Non-pigmented ciliary epithelial cell (primary cell): ENCODE measurements around the gene GRN.
"Not testable (repeated sequence)": the region's sequence is repeated elsewhere in the genome, so short reads cannot be mapped to it uniquely, and the experiment has no call there.

Experiments used
- DNase-seq: peaks from one replicate; pipeline ENCODE4 v3.0.0-alpha.2; 2010; ENCODE audit warnings: low read depth

GRN gene

GRCh38 chr17:44383363-44383762 lies 38.3 kb downstream of the GRN start:
- DNase-seq: no peak

- DNase-seq: no peak
Observed at GRCh38 chr17:44383861-44384260, 38.8 kb downstream of the GRN start.

GRCh38 chr17:44384281-44384822 lies 39.2 kb downstream of the GRN start:
- no peak for DNase-seq

GRCh38 chr17:44384823-44385286 lies 39.8 kb downstream of the GRN start:
- no peak for DNase-seq

- DNase-seq: no peak
Observed at GRCh38 chr17:44385287-44386181, 40.4 kb downstream of the GRN start.

- no peak for DNase-seq
Observed at GRCh38 chr17:44386182-44386525, 41.1 kb downstream of the GRN start.

GRCh38 chr17:44387804-44388203 lies 42.7 kb downstream of the GRN start:
- no peak for DNase-seq

- no peak for DNase-seq
Observed at GRCh38 chr17:44389281-44389680, 44.2 kb downstream of the GRN start, which contains the start of gene ITGA2B. ITGA2B (minus strand) TSS chr17:44389649; CDS start chr17:44389473, 176 bp downstream.

GRCh38 chr17:44389723-44390202 lies 44.7 kb downstream of the GRN start:
- no peak for DNase-seq

GRCh38 chr17:44390250-44390870 lies 45.3 kb downstream of the GRN start:
- no peak for DNase-seq

- DNase-seq: not testable (repeated sequence)
Observed at GRCh38 chr17:44394112-44394511, 49.0 kb downstream of the GRN start.

- DNase-seq: no peak
Observed at GRCh38 chr17:44394833-44395232, 49.7 kb downstream of the GRN start.

GRCh38 chr17:44396946-44397345 lies 51.8 kb downstream of the GRN start:
- DNase-seq: no peak

- no peak for DNase-seq
Observed at GRCh38 chr17:44397479-44398440, 52.7 kb downstream of the GRN start.

- no peak for DNase-seq
Observed at GRCh38 chr17:44398692-44399691, 53.9 kb downstream of the GRN start.

GRCh38 chr17:44400226-44400847 lies 55.2 kb downstream of the GRN start:
- no peak for DNase-seq
